T-helper 2 cell treated with Interferon-gamma antibody and Interleukin-4, amounts not matched to agents 5 μg/mL and 100 μg/mL, for 36 hours (primary cell): ENCODE data around the gene DYDC1.
A peak's percentile ranks its signal among the peaks of the same experiment; 100 is the strongest.

Source experiments
- DNase-seq: peaks from one replicate; pipeline ENCODE4 v3.0.0; 2021; ENCODE audit warnings: low spot score
- H3K27ac Mint-ChIP-seq: one replicate; pipeline ENCODE4 v1.8.0; 2021; ENCODE audit warnings: mild to moderate bottlenecking, mixed read lengths
- H3K27me3 Mint-ChIP-seq: one replicate; pipeline ENCODE4 v1.8.0; 2021; ENCODE audit warnings: low read depth, mixed read lengths
- H3K36me3 Mint-ChIP-seq: one replicate; pipeline ENCODE4 v1.8.0; 2021; ENCODE audit warnings: low read depth, mixed read lengths
- H3K4me1 Mint-ChIP-seq: one replicate; pipeline ENCODE4 v1.8.0; 2021; ENCODE audit warnings: low read depth, mixed read lengths
- H3K4me3 Mint-ChIP-seq: one replicate; pipeline ENCODE4 v1.8.0; 2022; ENCODE audit warnings: mild to moderate bottlenecking, moderate library complexity, mixed read lengths
- H3K9me3 Mint-ChIP-seq: one replicate; pipeline ENCODE4 v1.8.0; 2021; ENCODE audit warnings: mixed read lengths

The DYDC1 gene

GRCh38 chr10:80356563-80356988 lies at the start of gene DYDC1, which contains the start of gene DYDC2:
TSS of gene DYDC1 (minus strand) at chr10:80356755. CDS start at chr10:80352601, 4,154 bp downstream.
TSS of gene DYDC2 (plus strand) at chr10:80356781. CDS start at chr10:80362444, 5,663 bp downstream.
- no peaks in the 10 kb centered on the region for H3K9me3 Mint-ChIP-seq
- H3K27ac Mint-ChIP-seq: no peak within 1 kb of the TSS
- H3K36me3 Mint-ChIP-seq: no peaks in the 10 kb centered on the region
- peak; percentile 32 for DNase-seq
- H3K4me1 Mint-ChIP-seq: no peaks in the 10 kb centered on the region
- peak within 1 kb of the TSS; percentile 55 for H3K4me3 Mint-ChIP-seq
- peaks cover 50% of the 10 kb centered on the region for H3K27me3 Mint-ChIP-seq

- Mint-ChIP-seq H3K27me3 (peaks cover 20% of the 10 kb centered on the region), H3K36me3 (no peaks in the 10 kb centered on the region), H3K4me3 (no peak overlapping the region), H3K4me1 (peaks cover 9% of the 10 kb centered on the region), H3K9me3 (no peaks in the 10 kb centered on the region), H3K27ac (no peak overlapping the region)
- DNase-seq: no peak
These were observed 49.6 kb upstream of the DYDC1 start for GRCh38 chr10:80406204-80406603.

GRCh38 chr10:80405626-80406025 lies 49.1 kb upstream of the DYDC1 start:
- no peak overlapping the region for H3K27ac Mint-ChIP-seq
- peaks cover 20% of the 10 kb centered on the region for H3K27me3 Mint-ChIP-seq
- no peaks in the 10 kb centered on the region for H3K9me3 Mint-ChIP-seq
- peaks cover 9% of the 10 kb centered on the region for H3K4me1 Mint-ChIP-seq
- no peak overlapping the region for H3K4me3 Mint-ChIP-seq
- no peak for DNase-seq
- no peaks in the 10 kb centered on the region for H3K36me3 Mint-ChIP-seq

- H3K36me3 Mint-ChIP-seq: no peaks in the 10 kb centered on the region
- H3K27ac Mint-ChIP-seq: no peak overlapping the region
- no peak for DNase-seq
- peaks cover 20% of the 10 kb centered on the region for H3K27me3 Mint-ChIP-seq
- no peaks in the 10 kb centered on the region for H3K9me3 Mint-ChIP-seq
- peaks cover 9% of the 10 kb centered on the region for H3K4me1 Mint-ChIP-seq
- H3K4me3 Mint-ChIP-seq: no peak overlapping the region
These were observed 48.5 kb upstream of the DYDC1 start for GRCh38 chr10:80405035-80405434.

GRCh38 chr10:80400136-80400804 lies 43.7 kb upstream of the DYDC1 start:
- peaks cover 12% of the 10 kb centered on the region for H3K27me3 Mint-ChIP-seq

GRCh38 chr10:80397014-80397413 lies 40.5 kb upstream of the DYDC1 start:
- DNase-seq: no peak
- no peaks in the 10 kb centered on the region for H3K4me1 Mint-ChIP-seq
- H3K4me3 Mint-ChIP-seq: no peak overlapping the region
- H3K27ac Mint-ChIP-seq: no peak overlapping the region
- no peaks in the 10 kb centered on the region for H3K36me3 Mint-ChIP-seq
- peaks cover 9% of the 10 kb centered on the region for H3K27me3 Mint-ChIP-seq
- H3K9me3 Mint-ChIP-seq: no peaks in the 10 kb centered on the region

More at GRCh38 chr10:80400136-80400804, 43.7 kb upstream of the DYDC1 start:
- no peaks in the 10 kb centered on the region for H3K36me3 Mint-ChIP-seq
- DNase-seq: no peak
- no peak overlapping the region for H3K4me3 Mint-ChIP-seq
- no peaks in the 10 kb centered on the region for H3K4me1 Mint-ChIP-seq
- H3K27ac Mint-ChIP-seq: no peak overlapping the region
- H3K9me3 Mint-ChIP-seq: no peaks in the 10 kb centered on the region

- DNase-seq: no peak
- H3K27ac Mint-ChIP-seq: no peak overlapping the region
- no peak overlapping the region for H3K4me3 Mint-ChIP-seq
- no peaks in the 10 kb centered on the region for H3K36me3 Mint-ChIP-seq
- no peaks in the 10 kb centered on the region for H3K9me3 Mint-ChIP-seq
- H3K4me1 Mint-ChIP-seq: no peaks in the 10 kb centered on the region
- peaks cover 14% of the 10 kb centered on the region for H3K27me3 Mint-ChIP-seq
These were observed 37.9 kb upstream of the DYDC1 start for GRCh38 chr10:80394358-80394916.

- H3K4me1 Mint-ChIP-seq: no peaks in the 10 kb centered on the region
- peaks cover 13% of the 10 kb centered on the region for H3K27me3 Mint-ChIP-seq
- no peaks in the 10 kb centered on the region for H3K9me3 Mint-ChIP-seq
- no peak overlapping the region for H3K27ac Mint-ChIP-seq
- DNase-seq: no peak
- no peak overlapping the region for H3K4me3 Mint-ChIP-seq
- H3K36me3 Mint-ChIP-seq: no peaks in the 10 kb centered on the region
These were observed 35.7 kb upstream of the DYDC1 start for GRCh38 chr10:80392250-80392649.

- no peak for DNase-seq
- Mint-ChIP-seq H3K9me3 (no peaks in the 10 kb centered on the region), H3K4me1 (no peaks in the 10 kb centered on the region), H3K4me3 (no peak overlapping the region), H3K27me3 (peaks cover 8% of the 10 kb centered on the region), H3K36me3 (no peaks in the 10 kb centered on the region), H3K27ac (no peak overlapping the region)
These were observed 34.2 kb upstream of the DYDC1 start for GRCh38 chr10:80390740-80391139.

- Mint-ChIP-seq H3K4me1 (peaks cover 10% of the 10 kb centered on the region), H3K4me3 (no peak overlapping the region), H3K27ac (peak overlapping the region; percentile 2), H3K36me3 (no peaks in the 10 kb centered on the region), H3K9me3 (no peaks in the 10 kb centered on the region), H3K27me3 (peaks cover 2% of the 10 kb centered on the region)
- peak; percentile 24 for DNase-seq
These were observed 26.4 kb upstream of the DYDC1 start for GRCh38 chr10:80382989-80383388.

- Mint-ChIP-seq H3K36me3 (no peaks in the 10 kb centered on the region), H3K4me3 (no peak overlapping the region), H3K27me3 (peaks cover 6% of the 10 kb centered on the region), H3K9me3 (no peaks in the 10 kb centered on the region), H3K27ac (no peak overlapping the region), H3K4me1 (peaks cover 10% of the 10 kb centered on the region)
- no peak for DNase-seq
These were observed 23.6 kb upstream of the DYDC1 start for GRCh38 chr10:80380185-80380584.

GRCh38 chr10:80379701-80380100 lies 23.1 kb upstream of the DYDC1 start:
- Mint-ChIP-seq H3K27ac (no peak overlapping the region), H3K36me3 (no peaks in the 10 kb centered on the region), H3K4me3 (no peak overlapping the region), H3K9me3 (no peaks in the 10 kb centered on the region), H3K27me3 (peaks cover 6% of the 10 kb centered on the region), H3K4me1 (peaks cover 10% of the 10 kb centered on the region)
- no peak for DNase-seq

- no peaks in the 10 kb centered on the region for H3K36me3 Mint-ChIP-seq
- H3K27ac Mint-ChIP-seq: no peak overlapping the region
- no peak overlapping the region for H3K4me3 Mint-ChIP-seq
- H3K9me3 Mint-ChIP-seq: peaks cover 6% of the 10 kb centered on the region
- peaks cover 5% of the 10 kb centered on the region for H3K4me1 Mint-ChIP-seq
- DNase-seq: no peak
- peaks cover 11% of the 10 kb centered on the region for H3K27me3 Mint-ChIP-seq
These were observed 16.9 kb upstream of the DYDC1 start for GRCh38 chr10:80373502-80373901.

GRCh38 chr10:80372675-80373074 lies 16.1 kb upstream of the DYDC1 start:
- no peak overlapping the region for H3K4me3 Mint-ChIP-seq
- H3K9me3 Mint-ChIP-seq: peaks cover 10% of the 10 kb centered on the region
- H3K36me3 Mint-ChIP-seq: no peaks in the 10 kb centered on the region
- H3K27ac Mint-ChIP-seq: no peak overlapping the region
- DNase-seq: no peak
- peaks cover 11% of the 10 kb centered on the region for H3K27me3 Mint-ChIP-seq
- no peaks in the 10 kb centered on the region for H3K4me1 Mint-ChIP-seq
